Ureter (tissue), 1 donor: ENCODE results near the gene LDB1. TPM values are rescaled to one million over a fixed set of nuclear protein-coding genes. Genes with fewer than 3 reads are reported as not detected.
A peak's percentile ranks its signal among the peaks of the same experiment; 100 is the strongest.

Source experiments
- DNase-seq: peaks from one replicate; pipeline ENCODE4 v3.0.0-alpha.2; 2020; ENCODE audit warnings: low spot score
- total RNA-seq: library from RNA; stranded (reverse); gene quantifications from one replicate; pipeline ENCODE4 v1.2.4, GENCODE V29; 2023
- donor health status: DM: yes; HTN: yes; CAD: no.

Gene LDB1
- total RNA-seq, 1 donor from 2014 or later, result 82.4 TPM

GRCh38 chr10:102113261-102113955 is 6.8 kb downstream of the LDB1 start:
- DNase-seq, result peak; percentile 64

GRCh38 chr10:102112210-102112817 is 7.9 kb downstream of the LDB1 start:
- DNase-seq, result no peak

DNA sequence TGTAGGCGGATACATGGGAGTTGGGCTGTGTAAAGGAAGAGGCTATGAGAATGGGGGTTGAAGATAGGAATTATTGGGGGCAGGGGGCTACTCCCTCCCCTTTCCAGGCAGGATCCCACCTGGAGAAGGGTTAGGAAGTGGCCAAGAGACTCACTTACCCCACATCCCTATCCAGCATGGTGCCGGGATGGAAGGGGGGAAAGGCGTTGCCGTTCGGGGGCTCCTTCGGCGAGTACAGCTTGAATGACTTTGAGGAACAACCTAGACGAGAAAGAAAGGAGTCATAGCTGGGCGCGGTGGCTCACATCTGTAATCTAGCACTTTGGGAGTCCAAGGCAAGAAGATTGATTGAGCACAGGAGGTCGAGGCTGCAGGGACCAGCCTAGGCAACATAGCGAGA is 8.9 kb downstream of the LDB1 start:
- no peak for DNase-seq

- DNase-seq, result no peak
These were observed 10.7 kb downstream of the LDB1 start for GRCh38 chr10:102109166-102110116.

GRCh38 chr10:102106998-102107397 is 13.2 kb downstream of the LDB1 start:
- DNase-seq, result no peak

- no peak for DNase-seq
These were observed 17.7 kb downstream of the LDB1 start for GRCh38 chr10:102102421-102102820.

GRCh38 chr10:102101152-102101551 is 19.0 kb downstream of the LDB1 start:
- DNase-seq, result no peak

- DNase-seq, result no peak
These were observed 23.7 kb downstream of the LDB1 start for GRCh38 chr10:102096449-102096848.

GRCh38 chr10:102090772-102091171 is 29.4 kb downstream of the LDB1 start:
- no peak for DNase-seq

DNA sequence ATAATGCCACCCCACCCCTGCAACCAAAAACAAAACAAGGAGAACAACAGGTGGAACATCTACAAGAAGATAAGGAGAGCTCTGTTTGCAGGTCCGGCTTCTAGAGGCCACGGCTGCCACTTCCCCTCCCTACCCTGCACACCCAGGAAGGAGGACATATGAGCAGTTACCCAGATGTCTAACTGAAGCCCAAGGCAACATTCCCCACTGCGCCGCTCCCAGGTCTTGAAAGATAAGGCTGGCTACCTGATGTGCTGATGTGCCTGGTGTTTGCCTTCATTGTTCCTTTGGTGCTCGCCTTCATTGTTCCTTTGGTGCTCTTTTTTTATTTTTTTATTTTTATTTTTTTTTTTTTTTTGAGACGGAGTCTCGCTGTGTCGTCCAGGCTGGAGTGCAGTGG is 34.0 kb downstream of the LDB1 start:
- DNase-seq, result no peak

DNA sequence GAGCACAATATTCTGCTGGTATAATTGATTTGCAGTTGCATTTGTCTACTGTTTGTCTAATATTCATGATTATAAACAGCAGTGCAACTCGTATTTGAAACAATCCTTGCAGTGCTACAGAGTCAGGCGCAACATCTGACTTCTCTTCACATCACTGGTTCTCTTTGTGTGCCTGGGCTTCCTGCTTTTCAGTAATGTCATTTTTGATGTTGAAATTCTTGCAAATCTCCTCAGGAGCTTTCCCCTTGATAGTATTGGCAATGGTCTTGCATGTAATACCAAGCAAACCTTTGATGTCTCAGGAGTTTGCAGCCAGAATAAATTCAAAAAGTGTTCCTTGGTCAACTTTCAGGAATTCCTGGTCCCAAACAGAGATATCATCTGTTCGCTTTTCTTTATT is 34.8 kb downstream of the LDB1 start:
- DNase-seq, result no peak

DNA sequence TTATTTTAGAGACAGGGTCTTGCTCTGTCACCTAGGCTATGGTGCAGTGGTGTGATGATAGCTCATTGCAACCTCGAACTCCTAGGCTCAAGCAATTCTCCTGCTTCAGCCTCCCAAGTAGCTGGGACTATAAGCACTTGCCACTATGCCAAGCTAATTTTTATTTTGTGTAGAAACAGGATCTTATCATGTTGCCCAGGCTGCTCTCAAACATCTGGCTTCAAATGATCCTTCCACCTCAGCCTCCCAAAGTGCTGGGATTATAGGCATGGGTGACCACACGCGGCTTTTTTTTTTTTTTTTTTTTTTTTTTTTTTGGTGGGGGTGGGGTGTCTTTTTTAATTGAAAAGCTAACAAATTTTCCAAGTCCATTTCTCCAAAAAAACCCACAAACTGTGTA is 36.6 kb downstream of the LDB1 start:
- DNase-seq, result no peak

GRCh38 chr10:102072673-102073527 is 47.3 kb downstream of the LDB1 start:
- DNase-seq, result peak; percentile 85

- no peak for DNase-seq
These were observed 51.1 kb downstream of the LDB1 start for GRCh38 chr10:102069071-102069470.

GRCh38 chr10:102068216-102068615 is 52.0 kb downstream of the LDB1 start:
- no peak for DNase-seq

DNA sequence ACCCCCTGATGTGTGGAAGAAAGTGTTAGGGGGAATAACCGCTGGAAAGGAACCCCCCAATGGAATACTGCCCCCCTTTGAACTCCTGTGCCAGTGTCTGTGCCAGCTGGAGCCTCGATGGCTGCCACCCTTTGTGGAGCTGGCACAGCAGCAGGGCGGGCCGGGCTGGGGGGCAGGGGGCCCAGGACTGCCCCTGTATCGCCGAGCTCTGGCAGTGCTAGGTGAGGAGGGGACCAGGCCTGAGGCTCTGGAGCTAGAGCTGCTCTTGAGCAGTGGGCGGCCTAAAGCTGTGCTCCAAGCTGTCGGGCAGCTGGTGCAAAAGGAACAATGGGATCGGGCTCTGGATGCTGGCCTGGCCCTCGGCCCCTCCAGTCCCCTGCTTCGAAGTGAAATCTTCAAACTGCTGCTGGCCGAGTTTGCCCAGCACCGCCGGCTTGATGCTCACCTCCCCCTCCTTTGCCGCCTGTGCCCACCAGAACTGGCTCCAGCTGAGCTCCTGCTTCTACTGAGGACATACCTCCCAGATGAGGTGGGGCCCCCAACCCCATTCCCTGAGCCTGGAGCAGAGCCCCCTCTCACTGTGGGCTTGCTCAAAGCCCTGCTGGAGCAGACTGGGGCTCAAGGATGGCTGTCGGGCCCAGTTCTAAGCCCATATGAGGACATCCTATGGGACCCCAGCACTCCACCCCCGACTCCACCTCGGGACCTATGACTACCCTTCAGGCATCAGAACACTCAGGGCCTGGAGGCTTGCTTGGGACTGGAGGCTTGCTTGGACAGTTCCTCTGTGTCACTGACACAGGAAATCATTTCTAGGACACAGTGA is 52.9 kb downstream of the LDB1 start:
- no peak for DNase-seq

GRCh38 chr10:102066399-102067088 is 53.6 kb downstream of the LDB1 start:
- no peak for DNase-seq

DNA sequence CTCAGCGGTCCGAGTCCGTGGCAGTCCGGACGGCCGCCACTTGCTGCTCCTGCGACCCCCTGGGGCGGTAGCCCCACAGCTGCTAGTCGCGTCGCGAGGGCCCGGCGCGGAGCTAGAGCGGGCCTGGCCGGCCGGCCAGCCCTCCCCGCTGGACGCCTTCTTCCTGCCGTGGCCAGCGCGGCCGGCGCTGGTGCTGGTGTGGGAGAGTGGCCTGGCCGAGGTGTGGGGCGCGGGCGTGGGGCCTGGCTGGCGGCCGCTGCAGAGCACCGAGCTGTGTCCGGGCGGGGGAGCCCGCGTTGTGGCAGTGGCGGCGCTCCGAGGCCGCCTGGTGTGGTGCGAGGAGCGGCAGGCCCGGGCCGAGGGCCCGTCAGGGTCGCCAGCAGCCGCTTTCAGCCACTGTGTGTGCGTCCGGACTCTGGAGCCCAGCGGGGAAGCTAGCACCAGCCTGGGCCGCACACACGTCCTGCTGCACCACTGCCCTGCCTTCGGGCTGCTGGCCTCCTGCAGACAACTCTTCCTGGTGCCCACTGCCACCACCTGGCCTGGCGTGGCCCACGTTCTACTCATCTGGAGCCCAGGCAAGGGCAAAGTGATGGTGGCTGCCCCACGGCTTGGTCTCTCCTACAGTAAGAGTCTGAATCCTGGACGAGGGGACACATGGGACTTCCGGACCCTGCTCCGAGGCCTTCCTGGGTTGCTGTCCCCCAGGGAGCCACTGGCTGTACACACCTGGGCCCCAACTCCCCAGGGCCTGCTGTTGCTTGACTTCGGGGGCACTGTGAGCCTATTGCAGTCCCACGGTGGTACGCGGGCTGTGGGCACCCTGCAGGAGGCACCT is 54.4 kb downstream of the LDB1 start:
- no peak for DNase-seq

DNA sequence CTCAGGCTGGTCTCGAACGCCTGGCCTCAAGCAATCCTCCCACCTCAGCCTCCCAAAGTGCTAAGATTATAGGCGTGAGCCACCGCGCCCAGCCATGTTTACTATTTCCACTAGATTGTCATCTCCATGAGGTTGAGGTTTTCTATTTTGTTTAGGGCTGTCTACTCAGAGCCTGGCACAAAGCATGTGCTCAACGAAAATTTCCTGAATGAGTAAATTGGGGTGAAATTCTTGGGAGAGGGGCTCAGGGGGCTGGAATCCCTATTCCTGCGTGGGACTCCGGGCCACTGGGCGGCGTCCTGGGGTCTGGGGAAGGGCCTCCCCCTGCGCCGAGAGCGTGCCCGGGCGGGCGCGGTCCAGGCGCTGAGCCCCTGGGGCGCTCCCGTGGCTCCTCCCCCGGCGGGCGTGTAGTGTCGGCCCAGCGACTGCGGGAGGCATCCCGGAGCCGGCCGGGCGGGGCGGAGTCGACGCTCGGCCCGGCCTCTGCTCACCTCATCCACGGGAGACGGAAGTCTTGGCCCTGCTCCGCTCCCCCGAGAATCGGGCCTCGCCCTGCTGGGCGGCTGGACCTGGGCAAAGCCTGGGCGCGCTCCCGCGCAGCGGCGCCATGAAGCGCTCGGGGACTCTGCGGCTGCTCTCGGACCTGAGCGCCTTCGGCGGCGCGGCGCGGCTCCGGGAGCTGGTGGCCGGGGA is 55.2 kb downstream of the LDB1 start, which contains the start of gene HPS6:
Gene HPS6, plus strand, starts transcription at position 482 of the 693 bp plus-strand sequence. Its CDS starts 126 bp downstream, at position 608.
- DNase-seq, result peak; percentile 91
